Measurements from ENCODE around the gene TMEM252. TPM values are rescaled to one million over a fixed set of nuclear protein-coding genes. Genes with fewer than 3 reads are reported as not detected.

TMEM252 gene
- total RNA-seq, 1 donor = not detected

GRCh38 chr9:68545033-68545705 lies 4.5 kb upstream of the TMEM252 start:
- no peak for DNase-seq (ENCODE audit: low read depth)
- no peak overlapping the region for H3K4me3 ChIP-seq (ENCODE audit: low read depth, low read length)
- no peak for TF ChIP-seq CTCF (IDR thresholded peaks at IDR 0.05; ENCODE audit: insufficient read depth, low read length)

- DNase-seq (ENCODE audit: low read depth) = no peak
- no peak overlapping the region for H3K4me3 ChIP-seq (ENCODE audit: low read depth, low read length)
- no peak for TF ChIP-seq CTCF (IDR thresholded peaks at IDR 0.05; ENCODE audit: insufficient read depth, low read length)
Measured at GRCh38 chr9:68541568-68541967, 885 bp upstream of the TMEM252 start.

GRCh38 chr9:68538200-68538599 lies 2.5 kb downstream of the TMEM252 start:
- DNase-seq (ENCODE audit: low read depth) = no peak
- H3K4me3 ChIP-seq (ENCODE audit: low read depth, low read length) = no peak overlapping the region
- no peak for TF ChIP-seq CTCF (IDR thresholded peaks at IDR 0.05; ENCODE audit: insufficient read depth, low read length)

GRCh38 chr9:68537616-68537880 lies 3.1 kb downstream of the TMEM252 start:
- DNase-seq (ENCODE audit: low read depth) = no peak
- no peak overlapping the region for H3K4me3 ChIP-seq (ENCODE audit: low read depth, low read length)
- no peak for TF ChIP-seq CTCF (IDR thresholded peaks at IDR 0.05; ENCODE audit: insufficient read depth, low read length)

GRCh38 chr9:68536876-68537615 lies 3.6 kb downstream of the TMEM252 start:
- TF ChIP-seq CTCF (IDR thresholded peaks at IDR 0.05; ENCODE audit: insufficient read depth, low read length) = no peak
- H3K4me3 ChIP-seq (ENCODE audit: low read depth, low read length) = no peak overlapping the region
- no peak for DNase-seq (ENCODE audit: low read depth)

GRCh38 chr9:68533678-68534077 lies 7.0 kb downstream of the TMEM252 start:
- no peak for DNase-seq (ENCODE audit: low read depth)
- H3K4me3 ChIP-seq (ENCODE audit: low read depth, low read length) = no peak overlapping the region
- TF ChIP-seq CTCF (IDR thresholded peaks at IDR 0.05; ENCODE audit: insufficient read depth, low read length) = no peak

Measured in fibroblast of the aortic adventitia (primary cell).